PFSK-1 (cell line): ENCODE data around the gene DNAAF1.

Experiments used
- FOXP2 ChIP-seq: optimal IDR thresholded peaks from 2 replicates; pipeline ENCODE3; 2011; ENCODE audit warnings: borderline replicate concordance, control low read depth, inconsistent platforms; ENCODE audit not compliant: insufficient read depth; ENCODE audit errors: extremely low read length, extremely low read depth
- POLR2AphosphoS5 ChIP-seq: IDR thresholded peaks from 2 replicates; pipeline ENCODE4 v1.6.1; 2012; ENCODE audit warnings: low read depth, mild to moderate bottlenecking, control low read depth, low read length, moderate library complexity
- SIN3A ChIP-seq: IDR thresholded peaks from 2 replicates; pipeline ENCODE4 v1.6.1; 2012; ENCODE audit warnings: mild to moderate bottlenecking, low read length, moderate library complexity, borderline replicate concordance; ENCODE audit not compliant: insufficient read depth
- TAF1 ChIP-seq: IDR thresholded peaks from 2 replicates; pipeline ENCODE4 v1.6.1; 2012; ENCODE audit warnings: low read length, control low read depth, borderline replicate concordance; ENCODE audit not compliant: insufficient read depth
- TF ChIP-seq, protein P1 (sequence below), 2 experiments: IDR thresholded peaks; 2 replicates each; pipeline versions ENCODE4 v1.6.1 to v1.8.0; 2011 to 2012; ENCODE audit warnings: low read depth in 2 of 2, low read length in 2 of 2, control low read depth in 1 of 2, inconsistent platforms in 1 of 2, mild to moderate bottlenecking in 1 of 2, moderate library complexity in 1 of 2; ENCODE audit not compliant: insufficient read depth in 1 of 2

Gene DNAAF1

DNA sequence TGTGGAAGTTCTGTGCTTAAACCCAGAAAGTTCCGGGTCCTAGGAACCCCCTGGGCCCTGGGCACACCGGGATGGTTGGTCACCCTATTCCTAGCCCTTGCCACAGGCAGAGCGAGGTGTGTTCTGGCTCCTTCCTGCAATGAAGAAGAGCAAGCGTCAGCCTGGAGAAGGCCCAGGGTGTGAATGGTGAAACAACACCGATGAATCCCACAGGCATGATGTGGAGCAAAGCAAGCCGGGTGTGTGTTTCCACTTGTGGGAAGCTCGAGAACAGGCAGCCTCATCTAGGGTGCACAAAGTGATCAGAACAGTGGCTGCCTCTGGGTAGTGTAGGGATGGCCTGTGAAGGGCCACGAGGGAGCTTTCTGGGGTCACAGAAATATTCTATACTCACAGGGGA is 80.9 kb downstream of the DNAAF1 start:
- TF ChIP-seq TAF1, result no peak
- no peak for TF ChIP-seq SIN3A
- no peak for TF ChIP-seq POLR2AphosphoS5
- TF ChIP-seq FOXP2, result no peak
- TF ChIP-seq, protein P1, sequence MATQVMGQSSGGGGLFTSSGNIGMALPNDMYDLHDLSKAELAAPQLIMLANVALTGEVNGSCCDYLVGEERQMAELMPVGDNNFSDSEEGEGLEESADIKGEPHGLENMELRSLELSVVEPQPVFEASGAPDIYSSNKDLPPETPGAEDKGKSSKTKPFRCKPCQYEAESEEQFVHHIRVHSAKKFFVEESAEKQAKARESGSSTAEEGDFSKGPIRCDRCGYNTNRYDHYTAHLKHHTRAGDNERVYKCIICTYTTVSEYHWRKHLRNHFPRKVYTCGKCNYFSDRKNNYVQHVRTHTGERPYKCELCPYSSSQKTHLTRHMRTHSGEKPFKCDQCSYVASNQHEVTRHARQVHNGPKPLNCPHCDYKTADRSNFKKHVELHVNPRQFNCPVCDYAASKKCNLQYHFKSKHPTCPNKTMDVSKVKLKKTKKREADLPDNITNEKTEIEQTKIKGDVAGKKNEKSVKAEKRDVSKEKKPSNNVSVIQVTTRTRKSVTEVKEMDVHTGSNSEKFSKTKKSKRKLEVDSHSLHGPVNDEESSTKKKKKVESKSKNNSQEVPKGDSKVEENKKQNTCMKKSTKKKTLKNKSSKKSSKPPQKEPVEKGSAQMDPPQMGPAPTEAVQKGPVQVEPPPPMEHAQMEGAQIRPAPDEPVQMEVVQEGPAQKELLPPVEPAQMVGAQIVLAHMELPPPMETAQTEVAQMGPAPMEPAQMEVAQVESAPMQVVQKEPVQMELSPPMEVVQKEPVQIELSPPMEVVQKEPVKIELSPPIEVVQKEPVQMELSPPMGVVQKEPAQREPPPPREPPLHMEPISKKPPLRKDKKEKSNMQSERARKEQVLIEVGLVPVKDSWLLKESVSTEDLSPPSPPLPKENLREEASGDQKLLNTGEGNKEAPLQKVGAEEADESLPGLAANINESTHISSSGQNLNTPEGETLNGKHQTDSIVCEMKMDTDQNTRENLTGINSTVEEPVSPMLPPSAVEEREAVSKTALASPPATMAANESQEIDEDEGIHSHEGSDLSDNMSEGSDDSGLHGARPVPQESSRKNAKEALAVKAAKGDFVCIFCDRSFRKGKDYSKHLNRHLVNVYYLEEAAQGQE (IDR thresholded peaks at IDR 0.05; ENCODE audit: insufficient read depth in 1 of 2, low read depth in 2 of 2, low read length in 2 of 2), result no peak
